GM12878 (cell line): ENCODE data around the gene DSTYK. TPM values are rescaled to one million over a fixed set of nuclear protein-coding genes. Genes with fewer than 3 reads are reported as not detected.
A peak's percentile ranks its signal among the peaks of the same experiment; 100 is the strongest.

Experiments
- BACH1 ChIP-seq: fragments of 450-650 bp; IDR thresholded peaks from 2 replicates; pipeline ENCODE4 v1.6.1; 2017; ENCODE audit warnings: mild to moderate bottlenecking, borderline replicate concordance
- CBX3 ChIP-seq: fragments of 200-600 bp; sonication (generic); IDR thresholded peaks from 2 replicates; pipeline ENCODE4 v1.6.1; 2016; ENCODE audit warnings: low read depth, borderline replicate concordance
- HCFC1 ChIP-seq: fragments of 150-350 bp; IDR thresholded peaks from 2 replicates; pipeline ENCODE4 v1.6.1; 2014; ENCODE audit warnings: low read length
- HDGF ChIP-seq: fragments of 450-650 bp; IDR thresholded peaks from 2 replicates; pipeline ENCODE4 v1.6.1; 2016; ENCODE audit warnings: antibody characterized with exemption
- IRF3 ChIP-seq: fragments of 450-650 bp; IDR thresholded peaks from 2 replicates; pipeline ENCODE4 v1.6.1; 2014; ENCODE audit warnings: mild to moderate bottlenecking
- KAT2A ChIP-seq: conservative IDR thresholded peaks from 2 replicates; pipeline ENCODE4 v1.6.1; 2011; ENCODE audit warnings: low read depth, low read length; ENCODE audit not compliant: control insufficient read depth
- MTA2 ChIP-seq: fragments of 450-650 bp; IDR thresholded peaks from 2 replicates; pipeline ENCODE4 v1.6.1; 2016; ENCODE audit warnings: low read depth, mild to moderate bottlenecking, moderate library complexity
- NKRF ChIP-seq: fragments of 450-650 bp; conservative IDR thresholded peaks from 2 replicates; pipeline ENCODE4 v1.6.1; 2017; ENCODE audit warnings: mild to moderate bottlenecking, moderate library complexity
- RAD21 ChIP-seq: IDR thresholded peaks from 2 replicates; pipeline ENCODE4 v1.6.1; 2011; ENCODE audit warnings: mild to moderate bottlenecking, low read depth, low read length, moderate library complexity; ENCODE audit not compliant: insufficient read depth
- RUNX3 ChIP-seq: IDR thresholded peaks from 2 replicates; pipeline ENCODE4 v1.6.1; 2012; ENCODE audit warnings: low read length, inconsistent platforms
- STAT3 ChIP-seq: IDR thresholded peaks from 2 replicates; pipeline ENCODE4 v1.6.1; 2011; ENCODE audit warnings: low read depth, low read length, improper control_type of control experiment
- YY1 ChIP-seq: IDR thresholded peaks from 2 replicates; pipeline ENCODE4 v1.6.1; 2011; ENCODE audit warnings: low read depth, mild to moderate bottlenecking, low read length
- ZBTB40 ChIP-seq: fragments of 450-650 bp; IDR thresholded peaks from 2 replicates; pipeline ENCODE4 v1.6.1; 2016; ENCODE audit warnings: mild to moderate bottlenecking, moderate library complexity, borderline replicate concordance
- polyA plus RNA-seq, 11 experiments: library from polyadenylated mRNA; depleted of rRNA in 4 of 11; unstranded in 6 of 11; stranded (reverse) in 5 of 11; fragments of >200 nt; fragmentation: Nextera tagmentation in 4 of 11; fragmentation: Illumina TruSeq in 1 of 11; extraction: Ambion mirVana in 4 of 11; extraction: Trizol in 1 of 11; gene quantifications; 1 replicate in 1 of 11; 2 replicates in 10 of 11; pipeline versions ENCODE4 v1.2.1 to v1.2.3, GENCODE V29; 2011 to 2016; ENCODE audit warnings: inconsistent platforms in 2 of 11, missing spikeins in 2 of 11, low read depth in 1 of 11
- total RNA-seq, 4 experiments: library from RNA; depleted of rRNA in 3 of 4; stranded (reverse); fragments of >200 nt in 3 of 4; fragmentation: Illumina TruSeq in 1 of 4; extraction: Trizol in 1 of 4; gene quantifications; 2 replicates each; pipeline versions ENCODE4 v1.2.1 to v1.2.3, GENCODE V29; 2013 to 2021
- TF ChIP-seq, protein P1 (sequence below): fragments of 450-650 bp; formaldehyde crosslinking; IDR thresholded peaks from 2 replicates; pipeline ENCODE4 v1.4.0; 2022; ENCODE audit warnings: mild to moderate bottlenecking, moderate library complexity
- TF ChIP-seq, protein P2 (sequence below): IDR thresholded peaks from 2 replicates; pipeline ENCODE4 v1.6.1; 2012; ENCODE audit warnings: low read depth, low read length, improper control_type of control experiment

Gene DSTYK
- total and polyA plus RNA-seq, 10 of the 15 experiments (the other 5 are each of a cell fraction or from before 2014, with no cell fraction given): 2.7 to 5.5 (median 3.6) TPM

- TF ChIP-seq RUNX3 (no peak), YY1 (peak; percentile 82), HDGF (0 out of 2 replicates have a peak, but pooled peaks have one; percentile 41), CBX3 (no peak), BACH1 (no peak), NKRF (0 out of 2 replicates have a peak, but pooled peaks have one; percentile 22), IRF3 (no peak), HCFC1 (no peak), STAT3 (no peak), RAD21 (peak; percentile 99), ZBTB40 (no peak), MTA2 (no peak), KAT2A (no peak)
- TF ChIP-seq, protein P1, sequence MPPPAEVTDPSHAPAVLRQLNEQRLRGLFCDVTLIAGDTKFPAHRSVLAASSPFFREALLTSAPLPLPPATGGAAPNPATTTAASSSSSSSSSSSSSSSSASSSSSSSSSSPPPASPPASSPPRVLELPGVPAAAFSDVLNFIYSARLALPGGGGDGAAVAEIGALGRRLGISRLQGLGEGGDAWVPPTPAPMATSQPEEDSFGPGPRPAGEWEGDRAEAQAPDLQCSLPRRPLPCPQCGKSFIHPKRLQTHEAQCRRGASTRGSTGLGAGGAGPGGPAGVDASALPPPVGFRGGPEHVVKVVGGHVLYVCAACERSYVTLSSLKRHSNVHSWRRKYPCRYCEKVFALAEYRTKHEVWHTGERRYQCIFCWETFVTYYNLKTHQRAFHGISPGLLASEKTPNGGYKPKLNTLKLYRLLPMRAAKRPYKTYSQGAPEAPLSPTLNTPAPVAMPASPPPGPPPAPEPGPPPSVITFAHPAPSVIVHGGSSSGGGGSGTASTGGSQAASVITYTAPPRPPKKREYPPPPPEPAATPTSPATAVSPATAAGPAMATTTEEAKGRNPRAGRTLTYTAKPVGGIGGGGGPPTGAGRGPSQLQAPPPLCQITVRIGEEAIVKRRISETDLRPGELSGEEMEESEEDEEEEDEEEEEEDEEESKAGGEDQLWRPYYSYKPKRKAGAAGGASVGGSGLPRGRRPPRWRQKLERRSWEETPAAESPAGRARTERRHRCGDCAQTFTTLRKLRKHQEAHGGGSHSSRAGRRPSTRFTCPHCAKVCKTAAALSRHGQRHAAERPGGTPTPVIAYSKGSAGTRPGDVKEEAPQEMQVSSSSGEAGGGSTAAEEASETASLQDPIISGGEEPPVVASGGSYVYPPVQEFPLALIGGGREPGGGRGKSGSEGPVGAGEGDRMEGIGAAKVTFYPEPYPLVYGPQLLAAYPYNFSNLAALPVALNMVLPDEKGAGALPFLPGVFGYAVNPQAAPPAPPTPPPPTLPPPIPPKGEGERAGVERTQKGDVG (CRISPR knock-in tag): no peak
- TF ChIP-seq, protein P2, sequence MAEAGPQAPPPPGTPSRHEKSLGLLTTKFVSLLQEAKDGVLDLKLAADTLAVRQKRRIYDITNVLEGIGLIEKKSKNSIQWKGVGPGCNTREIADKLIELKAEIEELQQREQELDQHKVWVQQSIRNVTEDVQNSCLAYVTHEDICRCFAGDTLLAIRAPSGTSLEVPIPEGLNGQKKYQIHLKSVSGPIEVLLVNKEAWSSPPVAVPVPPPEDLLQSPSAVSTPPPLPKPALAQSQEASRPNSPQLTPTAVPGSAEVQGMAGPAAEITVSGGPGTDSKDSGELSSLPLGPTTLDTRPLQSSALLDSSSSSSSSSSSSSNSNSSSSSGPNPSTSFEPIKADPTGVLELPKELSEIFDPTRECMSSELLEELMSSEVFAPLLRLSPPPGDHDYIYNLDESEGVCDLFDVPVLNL: no peak
Observed at GRCh38 chr1:205255941-205256780, 44.7 kb upstream of the DSTYK start (continued).
